NT2/D1 (cell line): ENCODE data around the gene PPDPF.
A peak's percentile ranks its signal among the peaks of the same experiment; 100 is the strongest.

Experiments used
- DNase-seq: peaks from one replicate; pipeline ENCODE4 v3.0.0-alpha.2; 2011; ENCODE audit warnings: low read depth, low spot score
- H3K27me3 ChIP-seq: 2 replicates; pipeline ENCODE4 v1.6.0; 2011; ENCODE audit warnings: mild to moderate bottlenecking; ENCODE audit not compliant: insufficient read length, insufficient read depth
- H3K36me3 ChIP-seq: 2 replicates; pipeline ENCODE4 v1.6.1; 2011; ENCODE audit warnings: mild to moderate bottlenecking, low read length, mixed read lengths; ENCODE audit not compliant: insufficient read depth, insufficient read length
- H3K4me1 ChIP-seq: 2 replicates; pipeline ENCODE4 v1.5.1; 2011; ENCODE audit not compliant: insufficient read depth, insufficient read length
- H3K4me3 ChIP-seq: 2 replicates; pipeline ENCODE4 v1.5.1; 2011; ENCODE audit warnings: low read depth; ENCODE audit not compliant: insufficient read length
- H3K9ac ChIP-seq: 2 replicates; pipeline ENCODE4 v1.6.0; 2011; ENCODE audit warnings: low read depth; ENCODE audit not compliant: insufficient read length
- H3K9me3 ChIP-seq: 2 replicates; pipeline ENCODE4 v1.5.1; 2011; ENCODE audit warnings: mild to moderate bottlenecking, low read length; ENCODE audit not compliant: insufficient read depth
- SUZ12 ChIP-seq: IDR thresholded peaks from 2 replicates; pipeline ENCODE4 v1.6.1; 2011; ENCODE audit not compliant: insufficient read length, insufficient read depth; ENCODE audit errors: extremely low read depth
- YY1 ChIP-seq: IDR thresholded peaks from 2 replicates; pipeline ENCODE4 v1.6.1; 2011; ENCODE audit not compliant: insufficient read length, insufficient read depth
- ZNF274 ChIP-seq: IDR thresholded peaks from 2 replicates; pipeline ENCODE4 v1.6.1; 2011; ENCODE audit warnings: mild to moderate bottlenecking, low read depth, low read length

The PPDPF gene

GRCh38 chr20:63533871-63534393 lies 13.4 kb downstream of the PPDPF start:
- Histone ChIP-seq H3K36me3 (no peaks in the 10 kb centered on the region), H3K4me3 (no peak overlapping the region), H3K9ac (no peak overlapping the region), H3K9me3 (no peaks in the 10 kb centered on the region), H3K27me3 (no peaks in the 10 kb centered on the region), H3K4me1 (peaks cover 55% of the 10 kb centered on the region)
- TF ChIP-seq SUZ12 = no peak
- TF ChIP-seq ZNF274 = no peak
- no peak for TF ChIP-seq YY1
- DNase-seq = no peak

- Histone ChIP-seq H3K36me3 (no peaks in the 10 kb centered on the region), H3K27me3 (no peaks in the 10 kb centered on the region), H3K4me1 (peaks cover 56% of the 10 kb centered on the region), H3K4me3 (no peak overlapping the region), H3K9ac (no peak overlapping the region), H3K9me3 (no peaks in the 10 kb centered on the region)
- DNase-seq = no peak
- TF ChIP-seq ZNF274 (no peak), SUZ12 (no peak), YY1 (no peak)
Observed at GRCh38 chr20:63534427-63534830, 13.9 kb downstream of the PPDPF start.

DNA sequence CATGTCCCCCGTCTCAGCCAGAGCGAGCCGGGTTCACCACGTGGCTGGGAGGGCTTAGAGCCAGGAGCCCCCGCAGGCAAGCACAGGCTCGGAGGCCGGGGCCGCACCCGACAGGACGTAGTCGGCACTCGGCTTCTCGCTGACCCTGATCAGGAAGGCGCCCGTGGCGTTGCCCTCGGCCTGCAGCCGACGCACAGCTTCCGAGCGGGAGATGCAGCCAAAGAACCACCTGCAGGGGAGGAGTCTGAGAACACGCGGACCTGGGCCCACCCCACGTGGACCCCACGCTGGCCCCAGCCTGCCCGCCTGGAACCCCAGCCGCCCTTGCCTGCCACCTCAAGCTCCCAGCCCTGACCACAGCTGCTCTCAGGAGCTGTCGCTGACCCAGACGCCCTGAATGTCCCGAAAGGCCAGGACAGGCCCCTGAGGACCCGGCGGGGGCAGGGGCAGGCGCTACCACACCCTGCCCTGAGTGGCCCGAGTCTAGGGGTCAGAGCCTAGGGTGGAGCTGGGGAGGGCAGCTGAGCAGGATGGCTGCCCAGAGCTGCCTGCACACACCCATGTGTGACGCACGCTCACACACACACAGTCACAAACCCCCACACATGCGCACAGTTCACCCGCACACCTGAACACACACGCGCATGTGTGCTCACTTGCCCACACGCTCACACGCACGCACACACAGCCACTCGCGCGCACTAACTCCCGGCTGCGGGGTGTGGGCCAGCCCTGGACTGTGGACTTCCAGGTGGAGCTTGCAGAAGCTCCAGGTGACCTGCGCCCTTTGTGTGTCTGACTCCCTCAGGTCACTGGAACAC lies 14.5 kb downstream of the PPDPF start:
- H3K9ac ChIP-seq = peak overlapping the region; percentile 44
- H3K4me1 ChIP-seq = peaks cover 54% of the 10 kb centered on the region
- no peak for TF ChIP-seq YY1
- no peaks in the 10 kb centered on the region for H3K27me3 ChIP-seq
- H3K36me3 ChIP-seq = no peaks in the 10 kb centered on the region
- DNase-seq = no peak
- no peaks in the 10 kb centered on the region for H3K9me3 ChIP-seq
- no peak overlapping the region for H3K4me3 ChIP-seq

DNA sequence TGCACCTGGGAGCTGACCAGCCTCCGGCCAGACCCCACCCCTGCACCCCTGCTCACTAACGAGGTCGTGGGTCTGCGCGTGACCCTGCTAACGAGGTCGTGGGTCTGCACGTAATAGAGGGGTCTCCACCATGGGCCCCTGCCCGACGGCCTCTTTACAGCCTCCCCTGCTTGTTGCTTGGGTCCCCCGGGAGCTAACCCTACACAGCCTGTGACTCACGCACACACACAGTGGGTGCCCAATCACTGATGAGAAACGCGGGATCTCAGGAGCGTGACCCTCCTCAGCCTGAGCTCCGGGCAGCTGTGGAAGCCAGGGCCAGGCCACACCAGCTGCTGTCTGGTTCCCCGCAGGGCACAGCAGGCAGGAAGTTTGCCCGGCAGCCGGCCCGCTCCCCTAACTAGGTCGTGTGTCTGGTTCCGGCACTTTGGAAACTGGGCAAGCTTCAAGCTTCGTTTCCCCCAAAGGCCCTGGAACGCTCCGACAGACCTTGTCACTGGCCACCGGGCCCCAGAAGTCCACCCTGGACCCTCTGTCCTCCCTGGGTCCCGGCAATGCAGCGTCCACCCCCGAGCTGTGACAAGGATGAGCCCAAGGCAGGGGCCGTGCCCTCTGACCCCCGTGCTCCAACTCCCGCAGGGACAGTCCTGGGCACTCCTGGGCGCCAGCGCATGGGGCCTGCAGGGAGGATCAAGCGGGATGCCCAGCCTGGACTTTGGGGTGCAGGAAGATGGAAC lies 15.8 kb downstream of the PPDPF start:
- no peak overlapping the region for H3K4me3 ChIP-seq
- H3K36me3 ChIP-seq = no peaks in the 10 kb centered on the region
- no peaks in the 10 kb centered on the region for H3K27me3 ChIP-seq
- no peaks in the 10 kb centered on the region for H3K9me3 ChIP-seq
- H3K4me1 ChIP-seq = peaks cover 49% of the 10 kb centered on the region
- H3K9ac ChIP-seq = peak overlapping the region; percentile 36
- TF ChIP-seq YY1 (no peak), ZNF274 (no peak), SUZ12 (no peak)
- no peak for DNase-seq

DNA sequence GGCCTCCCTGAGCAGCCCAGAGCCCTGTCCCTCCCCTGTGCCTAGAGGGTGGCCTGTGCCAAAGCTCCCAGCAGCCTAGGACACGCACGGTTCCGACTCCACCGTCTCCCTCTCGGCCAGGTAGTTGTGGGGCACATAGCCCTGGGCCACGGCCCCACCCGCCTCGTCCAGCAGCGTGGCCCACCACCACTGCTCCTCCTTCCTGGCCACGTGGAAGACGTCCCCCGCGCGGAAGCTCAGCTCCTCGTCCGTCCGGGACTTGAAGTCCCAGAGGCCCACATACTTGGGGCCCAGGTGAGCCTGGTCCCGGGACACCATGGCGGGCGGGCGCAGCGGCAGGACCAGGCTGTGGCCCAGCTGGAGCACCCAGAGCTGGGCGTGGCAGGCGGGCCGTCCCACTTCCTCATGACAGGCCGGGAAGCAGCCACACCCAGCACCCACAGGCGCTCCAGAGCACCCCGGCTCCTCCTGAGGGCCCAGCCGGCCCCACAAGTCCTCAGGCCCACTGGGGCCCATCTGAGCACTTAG lies 16.5 kb downstream of the PPDPF start, which contains the start of gene PTK6:
Gene PTK6, minus strand, starts transcription at position 380 of the 528 bp plus-strand sequence. Its CDS starts 62 bp downstream, at position 318.
- H3K36me3 ChIP-seq = no peaks in the 10 kb centered on the region
- TF ChIP-seq SUZ12 (no peak), YY1 (no peak), ZNF274 (no peak)
- peak within 1 kb of the TSS; percentile 72 for H3K9ac ChIP-seq
- peak within 1 kb of the TSS; percentile 13 for H3K4me3 ChIP-seq
- no peaks in the 10 kb centered on the region for H3K27me3 ChIP-seq
- no peak for DNase-seq
- H3K9me3 ChIP-seq = no peaks in the 10 kb centered on the region
- peaks cover 45% of the 10 kb centered on the region for H3K4me1 ChIP-seq

DNA sequence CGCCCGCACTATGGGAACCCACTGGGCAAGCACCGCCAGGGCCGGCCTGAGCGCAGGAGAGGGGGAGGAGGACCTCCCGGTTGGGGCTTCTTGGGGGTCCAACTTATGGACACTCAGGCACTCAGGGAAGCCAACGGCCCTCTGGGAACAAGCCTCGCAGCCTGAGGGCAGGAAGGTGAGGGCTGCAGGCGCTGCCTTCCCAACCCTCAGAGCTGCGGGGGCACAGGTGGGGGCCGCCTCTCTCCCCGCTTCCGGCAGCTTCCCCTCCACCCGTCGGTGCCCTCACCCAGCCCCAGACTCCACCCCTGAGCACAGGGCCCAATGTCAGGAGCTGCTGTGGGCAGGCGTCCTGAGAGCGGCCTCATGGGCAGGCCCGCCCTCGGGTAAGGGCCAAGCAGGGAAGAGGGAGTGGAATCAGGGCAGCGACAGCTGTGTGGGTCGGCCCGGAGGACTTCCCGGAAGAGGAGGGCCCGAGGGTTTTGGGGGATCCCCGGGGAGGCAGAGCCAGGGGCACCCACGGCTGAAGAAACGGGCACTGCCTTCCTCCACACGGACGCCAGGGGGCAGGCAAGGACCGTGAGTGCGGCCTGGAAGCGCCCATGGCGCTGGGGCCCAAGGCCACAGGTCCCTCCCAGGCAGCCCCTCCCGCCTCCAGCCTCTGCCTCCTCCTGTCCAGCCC lies 17.1 kb downstream of the PPDPF start:
- H3K4me3 ChIP-seq = peak overlapping the region; percentile 13
- no peaks in the 10 kb centered on the region for H3K36me3 ChIP-seq
- DNase-seq = peak; percentile 87
- H3K9ac ChIP-seq = peak overlapping the region; percentile 72
- TF ChIP-seq SUZ12 = no peak
- no peak for TF ChIP-seq YY1
- TF ChIP-seq ZNF274 = no peak
- no peaks in the 10 kb centered on the region for H3K27me3 ChIP-seq
- no peaks in the 10 kb centered on the region for H3K9me3 ChIP-seq
- H3K4me1 ChIP-seq = peaks cover 41% of the 10 kb centered on the region
